Left colon (tissue), 2 donors: ENCODE results near the gene TMEM14A. TPM values are rescaled to one million over a fixed set of nuclear protein-coding genes. Genes with fewer than 3 reads are reported as not detected.
"Not testable (repeated sequence)": the region's sequence is repeated elsewhere in the genome, so short reads cannot be mapped to it uniquely, and the experiment has no call there.

Source experiments
- ATAC-seq: fragments of 200-7000 bp; cut with Tn5 transposase; one replicate; pipeline ENCODE4 v1.9.1; 2020; ENCODE audit warnings: mild to moderate bottlenecking, moderate library complexity
- DNase-seq, 2 donors: peaks; one replicate each; pipeline ENCODE4 v3.0.0-alpha.2; 2020
- intact Hi-C, 2 donors: fragments of 100-400 bp; cut with DNase I in 1 of 2; cut with micrococcal nuclease in 1 of 2; formaldehyde crosslinking; loops; one replicate each; pipeline versions ENCODE4 v1.11.2 to v1.14.0; 2022; cut with DNase I, micrococcal nuclease
- total RNA-seq, 2 donors: library from RNA; stranded (reverse); fragmentation: NEBNext Ultra II Directional; extraction: Animal tissue kit (Norgen Biotek cat#: 25700); gene quantifications; one replicate each; pipeline ENCODE4 v1.2.1, GENCODE V29; 2021
- donor health status: DM: no; HTN: no; CAD: no.
- donor health status: DM: yes; HTN: yes; CAD: no.

Gene TMEM14A
- total RNA-seq, 2 donors from 2014 or later: 16.8 to 17.5 TPM

GRCh38 chr6:52654007-52654406 is 16.9 kb upstream of the TMEM14A start:
- DNase-seq: no peak
- intact Hi-C loops: no loop called here
- no peak for ATAC-seq

GRCh38 chr6:52654592-52654991 is 16.3 kb upstream of the TMEM14A start:
- ATAC-seq: no peak
- intact Hi-C loops: no loop called here
- no peak for DNase-seq

- not testable (repeated sequence) for ATAC-seq
Measured at GRCh38 chr6:52655941-52656340, 15.0 kb upstream of the TMEM14A start.

GRCh38 chr6:52657870-52658269 is 13.0 kb upstream of the TMEM14A start:
- no peak for DNase-seq
- intact Hi-C loops: no loop called here
- no peak for ATAC-seq

More at GRCh38 chr6:52655941-52656340, 15.0 kb upstream of the TMEM14A start:
- DNase-seq, intact Hi-C loops: not testable (repeated sequence)

- DNase-seq (no peak), ATAC-seq (no peak)
- intact Hi-C loops: loop anchor here (2.0 to 10.0 kb wide), 4 partner anchors 64 to 377 kb away; partner anchors contain the start of gene MCM3 (in 1 of the 2)
Measured at GRCh38 chr6:52661551-52661950, 9.4 kb upstream of the TMEM14A start.

GRCh38 chr6:52662031-52662430 is 8.9 kb upstream of the TMEM14A start:
- no peak for DNase-seq
- no peak for ATAC-seq
- intact Hi-C loops: loop anchor here (5.0 to 10.0 kb wide), 3 partner anchors 65 to 377 kb away; partner anchors contain the start of gene MCM3 (in 1 of the 2)

GRCh38 chr6:52663120-52663935 is 7.6 kb upstream of the TMEM14A start:
- DNase-seq (no peak), ATAC-seq (peak; percentile 66)
- intact Hi-C loops: loop anchor here (5.0 to 10.0 kb wide), 3 partner anchors 66 to 379 kb away; partner anchors contain the start of gene MCM3 (in 1 of the 2)

- intact Hi-C loops: loop anchor here (5.0 to 10.0 kb wide), 3 partner anchors 67 to 379 kb away; partner anchors contain the start of gene MCM3 (in 1 of the 2)
- DNase-seq (no peak), ATAC-seq (no peak)
Measured at GRCh38 chr6:52663936-52664185, 7.1 kb upstream of the TMEM14A start.

GRCh38 chr6:52664186-52664990 is 6.5 kb upstream of the TMEM14A start:
- ATAC-seq (peak; percentile 97), DNase-seq (peak; percentile 92 to 94)
- intact Hi-C loops: loop anchor here (5.0 to 10.0 kb wide), 3 partner anchors 67 to 380 kb away; partner anchors contain the start of gene MCM3 (in 1 of the 2)

GRCh38 chr6:52664991-52665686 is 5.8 kb upstream of the TMEM14A start:
- no peak for DNase-seq
- ATAC-seq: no peak
- intact Hi-C loops: loop anchor here (5.0 to 10.0 kb wide), 3 partner anchors 68 to 380 kb away; partner anchors contain the start of gene MCM3 (in 1 of the 2)

GRCh38 chr6:52666071-52666470 is 4.8 kb upstream of the TMEM14A start:
- intact Hi-C loops: loop anchor here in 1 of 2 donors (10.0 kb wide), 1 partner anchor 381 kb away; the partner anchor contains the start of gene MCM3
- ATAC-seq: no peak
- DNase-seq: no peak

- DNase-seq (no peak), ATAC-seq (no peak)
- intact Hi-C loops: loop anchor here in 1 of 2 donors (10.0 kb wide), 1 partner anchor 382 kb away; the partner anchor contains the start of gene MCM3
Measured at GRCh38 chr6:52666523-52666922, 4.4 kb upstream of the TMEM14A start.

- DNase-seq (no peak), ATAC-seq (no peak)
- intact Hi-C loops: loop anchor here in 1 of 2 donors (10.0 kb wide), 1 partner anchor 383 kb away; the partner anchor contains the start of gene MCM3
Measured at GRCh38 chr6:52667572-52667971, 3.3 kb upstream of the TMEM14A start.

GRCh38 chr6:52671676-52672075 is 763 bp downstream of the TMEM14A start:
- ATAC-seq: no peak
- no peak for DNase-seq

GRCh38 chr6:52672412-52673025 is 1.6 kb downstream of the TMEM14A start:
- no peak for ATAC-seq
- DNase-seq: no peak
- intact Hi-C loops: no loop called here

More at GRCh38 chr6:52671676-52672075, 763 bp downstream of the TMEM14A start:
- intact Hi-C loops: no loop called here

GRCh38 chr6:52674666-52675065 is 3.8 kb downstream of the TMEM14A start:
- DNase-seq: no peak
- intact Hi-C loops: no loop called here
- no peak for ATAC-seq

GRCh38 chr6:52675372-52675771 is 4.5 kb downstream of the TMEM14A start:
- ATAC-seq: no peak
- intact Hi-C loops: no loop called here
- no peak for DNase-seq

GRCh38 chr6:52676631-52677030 is 5.7 kb downstream of the TMEM14A start:
- intact Hi-C loops, ATAC-seq, DNase-seq: not testable (repeated sequence)
